CD14-positive monocyte (primary cell): ENCODE results near the gene UBXN11. TPM values are rescaled to one million over a fixed set of nuclear protein-coding genes. Genes with fewer than 3 reads are reported as not detected.

Source experiments
- DNase-seq, 3 donors: peaks; one replicate each; pipeline ENCODE4 v3.0.0-alpha.2; 2011 to 2022
- H2AFZ ChIP-seq: 2 replicates; pipeline ENCODE4 v1.6.0; 2012; ENCODE audit warnings: mild to moderate bottlenecking, low read depth, low read length, inconsistent platforms; ENCODE audit not compliant: insufficient read depth, poor library complexity, severe bottlenecking
- H3K27ac ChIP-seq, 2 donors: 1 replicate in 1 of 2; 2 replicates in 1 of 2; pipeline ENCODE4 v1.5.1; 2012 to 2013; ENCODE audit warnings: low read length in 2 of 2, control low read depth in 1 of 2, inconsistent platforms in 1 of 2, low read depth in 1 of 2, mild to moderate bottlenecking in 1 of 2
- H3K27me3 ChIP-seq, 2 donors: one replicate each; pipeline versions ENCODE4 v1.6.0 to v1.6.1; 2011 to 2013; ENCODE audit warnings: low read length in 2 of 2; ENCODE audit not compliant: control insufficient read depth in 2 of 2, insufficient read depth in 2 of 2
- H3K36me3 ChIP-seq, 2 donors: replicated peaks in 1 of 2; 1 replicate in 1 of 2; 2 replicates in 1 of 2; pipeline versions ENCODE4 v1.5.1 to v1.6.1; 2012 to 2013; ENCODE audit warnings: low read length in 2 of 2, control low read depth in 1 of 2, inconsistent platforms in 1 of 2, mild to moderate bottlenecking in 1 of 2; ENCODE audit not compliant: insufficient read depth in 2 of 2, control insufficient read depth in 1 of 2
- H3K4me1 ChIP-seq, 2 donors: 1 replicate in 1 of 2; 2 replicates in 1 of 2; pipeline versions ENCODE4 v1.5.1 to v1.6.1; 2012 to 2013; ENCODE audit warnings: low read length in 2 of 2, control low read depth in 1 of 2, inconsistent platforms in 1 of 2, mild to moderate bottlenecking in 1 of 2, moderate library complexity in 1 of 2; ENCODE audit not compliant: insufficient read depth in 2 of 2, control insufficient read depth in 1 of 2
- H3K4me2 ChIP-seq: replicated peaks from 2 replicates; pipeline ENCODE3; 2012; ENCODE audit warnings: low read length, moderate library complexity, mild to moderate bottlenecking; ENCODE audit not compliant: poor library complexity, severe bottlenecking; ENCODE audit errors: extremely low read depth
- H3K4me3 ChIP-seq, 3 experiments: fragments of 200-600 bp in 1 of 3; sonication (generic) in 1 of 3; replicated peaks in 1 of 3; 1 replicate in 2 of 3; 2 replicates in 1 of 3; pipeline ENCODE4 v1.5.1; 2011 to 2013; ENCODE audit warnings: low read length in 3 of 3, mild to moderate bottlenecking in 3 of 3, control low read depth in 2 of 3, low read depth in 2 of 3, inconsistent platforms in 1 of 3, moderate library complexity in 1 of 3
- H3K79me2 ChIP-seq: 2 replicates; pipeline ENCODE4 v1.6.0; 2012; ENCODE audit warnings: mild to moderate bottlenecking, control low read depth, inconsistent platforms, low read length, moderate library complexity; ENCODE audit not compliant: insufficient read depth
- H3K9ac ChIP-seq: 2 replicates; pipeline ENCODE4 v1.6.0; 2017; ENCODE audit warnings: low read length, mild to moderate bottlenecking; ENCODE audit not compliant: insufficient read depth, poor library complexity, severe bottlenecking
- H3K9me3 ChIP-seq, 2 donors: replicated peaks in 1 of 2; 1 replicate in 1 of 2; 2 replicates in 1 of 2; pipeline versions ENCODE4 v1.5.1 to v1.6.1; 2012 to 2013; ENCODE audit warnings: low read length in 2 of 2, control low read depth in 1 of 2; ENCODE audit not compliant: control insufficient read depth in 1 of 2, insufficient read depth in 1 of 2
- H4K20me1 ChIP-seq: 2 replicates; pipeline ENCODE4 v1.6.0; 2012; ENCODE audit warnings: mild to moderate bottlenecking, low read length, control low read depth, moderate library complexity; ENCODE audit not compliant: insufficient read depth
- H3K27ac Mint-ChIP-seq, 7 donors: one replicate each; pipeline ENCODE4 v1.8.0; 2020; ENCODE audit warnings: mild to moderate bottlenecking in 7 of 7, mixed read lengths in 7 of 7, moderate library complexity in 6 of 7, inconsistent platforms in 2 of 7
- H3K27me3 Mint-ChIP-seq, 3 donors: one replicate each; pipeline ENCODE4 v1.8.0; 2021 to 2022; ENCODE audit warnings: low read depth in 3 of 3, mild to moderate bottlenecking in 3 of 3, mixed read lengths in 3 of 3, moderate library complexity in 3 of 3, inconsistent platforms in 1 of 3
- H3K36me3 Mint-ChIP-seq, 2 donors: one replicate each; pipeline ENCODE4 v1.8.0; 2020; ENCODE audit warnings: mixed read lengths in 2 of 2, inconsistent platforms in 1 of 2, mild to moderate bottlenecking in 1 of 2
- H3K4me1 Mint-ChIP-seq: one replicate; pipeline ENCODE4 v1.8.0; 2020; ENCODE audit warnings: mild to moderate bottlenecking, mixed read lengths
- H3K4me3 Mint-ChIP-seq, 2 donors: one replicate each; pipeline ENCODE4 v1.8.0; 2020; ENCODE audit warnings: mild to moderate bottlenecking in 2 of 2, mixed read lengths in 2 of 2, moderate library complexity in 1 of 2
- H3K9me3 Mint-ChIP-seq, 7 donors: one replicate each; pipeline ENCODE4 v1.8.0; 2020 to 2022; ENCODE audit warnings: mixed read lengths in 7 of 7, mild to moderate bottlenecking in 6 of 7, moderate library complexity in 6 of 7, inconsistent platforms in 2 of 7
- WGBS: methylation state at CpG from one replicate; pipeline ENCODE4 v1.1.5; 2013; ENCODE audit warnings: missing lambda C conversion rate; ENCODE audit not compliant: insufficient coverage; 5-methylcytosine and 5-hydroxymethylcytosine counted together
- intact Hi-C, 2 donors: fragments of 100-400 bp; cut with micrococcal nuclease; formaldehyde crosslinking; loops; one replicate each; pipeline versions ENCODE4 v1.15.0 to v1.15.1; 2023
- polyA plus RNA-seq, 3 donors: library from polyadenylated mRNA; depleted of rRNA in 1 of 3; unstranded in 2 of 3; stranded (reverse) in 1 of 3; fragments of 300-500 nt in 2 of 3; fragments of >200 nt in 1 of 3; fragmentation: Illumina TruSeq in 2 of 3; gene quantifications; 1 replicate in 2 of 3; 2 replicates in 1 of 3; pipeline ENCODE4 v1.2.3, GENCODE V29; 2012 to 2021
- TF ChIP-seq, protein P1 (sequence below): fragments of 200-600 bp; IDR thresholded peaks from one replicate; pipeline ENCODE4 v1.8.0; 2022; ENCODE audit warnings: antibody characterized with exemption, mild to moderate bottlenecking

The UBXN11 gene
- polyA plus RNA-seq, 3 donors: 48.0 to 885 (median 52.1) TPM

- Histone ChIP-seq H3K27me3 (peaks cover 0 to 25% of the 10 kb centered on the region in 2 donors), H4K20me1 (no peaks in the 10 kb centered on the region), H3K9ac (no peak overlapping the region), H3K4me2 (no peak overlapping the region), H3K36me3 (no peaks in the 10 kb centered on the region), H3K4me1 (peaks cover 17 to 21% of the 10 kb centered on the region in 2 donors), H3K4me3 (no peak overlapping the region), H2AFZ (no peak overlapping the region), H3K9me3 (no peaks in the 10 kb centered on the region), H3K27ac (no peak overlapping the region), H3K79me2 (no peaks in the 10 kb centered on the region)
- Mint-ChIP-seq H3K4me3 (no peak overlapping the region), H3K4me1 (peaks cover 15% of the 10 kb centered on the region), H3K36me3 (no peaks in the 10 kb centered on the region), H3K27ac (peak overlapping the region in 1 of 7 donors; percentile 58), H3K9me3 (peaks cover 0 to 3% (median 0%) of the 10 kb centered on the region in 7 donors), H3K27me3 (peaks cover 15 to 51% (median 33%) of the 10 kb centered on the region in 3 donors)
- TF ChIP-seq, protein P1, sequence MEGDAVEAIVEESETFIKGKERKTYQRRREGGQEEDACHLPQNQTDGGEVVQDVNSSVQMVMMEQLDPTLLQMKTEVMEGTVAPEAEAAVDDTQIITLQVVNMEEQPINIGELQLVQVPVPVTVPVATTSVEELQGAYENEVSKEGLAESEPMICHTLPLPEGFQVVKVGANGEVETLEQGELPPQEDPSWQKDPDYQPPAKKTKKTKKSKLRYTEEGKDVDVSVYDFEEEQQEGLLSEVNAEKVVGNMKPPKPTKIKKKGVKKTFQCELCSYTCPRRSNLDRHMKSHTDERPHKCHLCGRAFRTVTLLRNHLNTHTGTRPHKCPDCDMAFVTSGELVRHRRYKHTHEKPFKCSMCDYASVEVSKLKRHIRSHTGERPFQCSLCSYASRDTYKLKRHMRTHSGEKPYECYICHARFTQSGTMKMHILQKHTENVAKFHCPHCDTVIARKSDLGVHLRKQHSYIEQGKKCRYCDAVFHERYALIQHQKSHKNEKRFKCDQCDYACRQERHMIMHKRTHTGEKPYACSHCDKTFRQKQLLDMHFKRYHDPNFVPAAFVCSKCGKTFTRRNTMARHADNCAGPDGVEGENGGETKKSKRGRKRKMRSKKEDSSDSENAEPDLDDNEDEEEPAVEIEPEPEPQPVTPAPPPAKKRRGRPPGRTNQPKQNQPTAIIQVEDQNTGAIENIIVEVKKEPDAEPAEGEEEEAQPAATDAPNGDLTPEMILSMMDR: no peak
- intact Hi-C loops: no loop called here
- no peak for DNase-seq
- 91% methylated on average over 1 of the region's 1 CpG for WGBS
Measured at GRCh38 chr1:26338670-26339069, 32.2 kb upstream of the UBXN11 start.

DNA sequence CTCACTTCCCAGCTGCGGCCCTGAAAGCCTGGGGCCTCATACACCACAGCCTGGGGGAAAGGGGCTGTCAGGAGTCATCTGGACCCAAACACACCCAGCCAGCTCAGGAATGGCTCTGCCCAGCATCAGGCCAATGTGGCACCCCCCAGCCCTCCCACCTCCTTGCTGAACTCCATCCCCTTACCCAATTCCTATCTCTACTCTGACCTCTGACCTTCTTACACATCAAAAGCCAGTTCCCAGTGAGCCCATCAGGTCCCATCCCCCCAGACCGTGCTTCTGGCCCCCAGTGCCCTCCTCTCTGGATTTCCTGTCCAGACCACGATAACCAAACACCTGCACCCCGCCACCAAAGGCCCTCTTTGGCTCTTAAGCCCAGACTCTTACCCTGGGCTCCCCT lies 31.2 kb upstream of the UBXN11 start:
- peaks cover 0 to 25% of the 10 kb centered on the region in 2 donors for H3K27me3 ChIP-seq
- H3K79me2 ChIP-seq: no peaks in the 10 kb centered on the region
- no peaks in the 10 kb centered on the region for H3K9me3 ChIP-seq
- no peak overlapping the region for H3K9ac ChIP-seq
- no peak for DNase-seq
- H3K9me3 Mint-ChIP-seq: peaks cover 0 to 3% (median 0%) of the 10 kb centered on the region in 7 donors
- H3K4me3 Mint-ChIP-seq: no peak overlapping the region
- peaks cover 22% of the 10 kb centered on the region for H3K4me1 Mint-ChIP-seq
- H3K36me3 Mint-ChIP-seq: no peaks in the 10 kb centered on the region
- peak overlapping the region in 1 of 7 donors; percentile 50 for H3K27ac Mint-ChIP-seq
- H3K27ac ChIP-seq: no peak overlapping the region
- TF ChIP-seq, protein P1: no peak
- H3K4me2 ChIP-seq: no peak overlapping the region
- H4K20me1 ChIP-seq: no peaks in the 10 kb centered on the region
- peaks cover 15 to 51% (median 28%) of the 10 kb centered on the region in 3 donors for H3K27me3 Mint-ChIP-seq
- H3K36me3 ChIP-seq: no peaks in the 10 kb centered on the region
- intact Hi-C loops: no loop called here
- H3K4me1 ChIP-seq: peaks cover 24 to 29% of the 10 kb centered on the region in 2 donors
- 49% methylated on average over 4 of the region's 4 CpGs for WGBS
- no peak overlapping the region for H2AFZ ChIP-seq
- no peak overlapping the region for H3K4me3 ChIP-seq
